Fibroblast of lung (primary cell): ENCODE measurements around the gene MTNR1B. TPM values are rescaled to one million over a fixed set of nuclear protein-coding genes. Genes with fewer than 3 reads are reported as not detected.

Experiments used
- DNase-seq, 2 donors: peaks; one replicate each; pipeline versions ENCODE4 v3.0.0 to v3.0.0-alpha.2; 2010; ENCODE audit warnings: low read depth in 2 of 2
- H2AFZ ChIP-seq: 2 replicates; pipeline ENCODE4 v1.5.1; 2012; ENCODE audit warnings: low read length, control low read depth, inconsistent platforms
- H3K27ac ChIP-seq: 2 replicates; pipeline ENCODE4 v1.5.1; 2011; ENCODE audit warnings: low read length, control low read depth; ENCODE audit not compliant: insufficient read depth
- H3K27me3 ChIP-seq: 2 replicates; pipeline ENCODE4 v1.5.1; 2011; ENCODE audit warnings: mild to moderate bottlenecking, low read length; ENCODE audit not compliant: control insufficient read depth, insufficient read depth
- H3K36me3 ChIP-seq: 2 replicates; pipeline ENCODE4 v1.5.1; 2011; ENCODE audit warnings: low read length; ENCODE audit not compliant: control insufficient read depth, insufficient read depth
- H3K4me1 ChIP-seq: 2 replicates; pipeline ENCODE4 v1.5.1; 2011; ENCODE audit warnings: low read length; ENCODE audit not compliant: control insufficient read depth, insufficient read depth; ENCODE audit errors: extremely low read depth
- H3K4me2 ChIP-seq: 2 replicates; pipeline ENCODE4 v1.5.1; 2011; ENCODE audit warnings: low read length, control low read depth; ENCODE audit not compliant: insufficient read depth; ENCODE audit errors: extremely low read depth
- H3K4me3 ChIP-seq, 4 experiments: fragments of 200-600 bp in 1 of 4; sonication (generic) in 1 of 4; replicated peaks in 1 of 4; 2 replicates each; pipeline ENCODE4 v1.5.1; 2011 to 2016; ENCODE audit warnings: low read length in 4 of 4, low read depth in 3 of 4, mild to moderate bottlenecking in 3 of 4, control low read depth in 2 of 4, inconsistent platforms in 1 of 4, mixed read lengths in 1 of 4; ENCODE audit not compliant: insufficient read depth in 1 of 4; ENCODE audit errors: control extremely low read depth in 1 of 4
- H3K79me2 ChIP-seq: 2 replicates; pipeline ENCODE4 v1.5.1; 2012; ENCODE audit warnings: mild to moderate bottlenecking, low read length, inconsistent platforms; ENCODE audit not compliant: control insufficient read depth, insufficient read depth
- H3K9ac ChIP-seq: 2 replicates; pipeline ENCODE4 v1.5.1; 2011; ENCODE audit warnings: mild to moderate bottlenecking, low read length, control low read depth; ENCODE audit not compliant: insufficient read depth
- H3K9me3 ChIP-seq: 2 replicates; pipeline ENCODE4 v1.5.1; 2012; ENCODE audit warnings: low read depth, low read length; ENCODE audit not compliant: control insufficient read depth, insufficient read depth
- H4K20me1 ChIP-seq: 2 replicates; pipeline ENCODE4 v1.5.1; 2011; ENCODE audit warnings: low read length; ENCODE audit not compliant: control insufficient read depth, insufficient read depth; ENCODE audit errors: extremely low read depth
- CTCF ChIP-seq, 2 donors: IDR thresholded peaks in 1 of 2; conservative IDR thresholded peaks in 1 of 2; 1 replicate in 1 of 2; 2 replicates in 1 of 2; pipeline ENCODE4 v1.5.1; 2011 to 2012; ENCODE audit warnings: low read length in 2 of 2, control low read depth in 1 of 2, inconsistent platforms in 1 of 2, low read depth in 1 of 2, mild to moderate bottlenecking in 1 of 2
- EZH2 ChIP-seq: IDR thresholded peaks from 2 replicates; pipeline ENCODE4 v1.5.1; 2012; ENCODE audit warnings: low read length, control low read depth, mild to moderate bottlenecking; ENCODE audit errors: missing control alignments
- polyA plus RNA-seq, 2 donors: library from polyadenylated mRNA; depleted of rRNA in 1 of 2; stranded (reverse) in 1 of 2; unstranded in 1 of 2; fragments of >200 nt; gene quantifications; 2 replicates each; pipeline ENCODE4 v1.2.1, GENCODE V29; 2011 to 2012; ENCODE audit warnings: missing spikeins in 1 of 2
- total RNA-seq: library from RNA; depleted of rRNA; stranded (reverse); fragments of >200 nt; gene quantifications from 2 replicates; pipeline ENCODE4 v1.2.1, GENCODE V29; 2014

MTNR1B gene
- total and polyA plus RNA-seq, 2 donors (not counting 1 experiment from before 2014, with no cell fraction given), result not detected

DNA sequence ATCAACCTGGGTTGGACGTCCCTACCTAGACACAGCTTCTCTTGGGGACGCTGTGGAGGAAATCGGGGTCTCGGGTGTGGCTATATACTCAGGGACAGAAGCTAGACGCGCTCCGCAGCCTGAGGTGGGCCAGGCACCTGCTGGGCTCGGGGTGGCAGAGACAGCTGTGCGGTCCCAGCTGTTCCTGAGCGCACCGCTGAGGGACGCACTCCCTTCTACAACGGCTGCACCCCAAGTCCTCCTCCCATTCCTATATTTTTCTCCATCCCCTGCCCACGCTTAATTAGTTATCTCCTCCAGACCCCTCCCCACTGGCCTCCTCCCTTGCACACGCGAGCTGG lies 188 bp upstream of the MTNR1B start:
- Histone ChIP-seq H3K79me2 (no peaks in the 10 kb centered on the region), H3K4me1 (no peaks in the 10 kb centered on the region), H3K4me3 (peak overlapping the region in 2 of 4 experiments; percentile 20 to 34), H3K27me3 (no peaks in the 10 kb centered on the region), H3K36me3 (no peaks in the 10 kb centered on the region), H3K9me3 (no peaks in the 10 kb centered on the region), H3K4me2 (peak overlapping the region; percentile 36), H4K20me1 (no peaks in the 10 kb centered on the region), H3K27ac (no peak overlapping the region), H3K9ac (no peak overlapping the region), H2AFZ (no peak overlapping the region)
- TF ChIP-seq CTCF (conservative IDR thresholded peaks at IDR 0.05 in 1 of 2, IDR thresholded peaks at IDR 0.05 in 1 of 2; ENCODE audit: low read depth in 1 of 2, low read length in 2 of 2), result peak in 1 of 2 donors; percentile 7
- peak; percentile 45 for TF ChIP-seq EZH2
- DNase-seq, result no peak

DNA sequence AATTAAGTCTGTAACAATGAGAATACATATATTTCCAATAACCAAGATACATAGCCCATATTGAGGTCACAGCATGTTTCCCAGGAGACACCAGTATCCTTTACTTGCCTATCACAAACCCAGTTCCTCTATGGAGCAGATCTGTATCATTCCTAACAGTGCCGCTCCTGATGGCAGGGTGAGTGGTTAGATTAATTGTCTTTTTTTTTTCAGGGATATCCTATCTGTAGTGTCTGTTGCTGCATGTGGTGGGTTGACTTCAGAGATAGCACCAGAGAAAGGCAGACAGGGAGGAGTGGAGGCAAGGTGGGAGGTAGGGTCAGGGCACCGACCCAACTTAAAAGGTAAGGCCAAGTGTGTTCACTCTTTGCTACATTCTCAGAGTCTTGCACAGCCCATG lies 2.8 kb downstream of the MTNR1B start:
- H3K4me3 ChIP-seq, result no peak overlapping the region
- no peak overlapping the region for H2AFZ ChIP-seq
- no peaks in the 10 kb centered on the region for H3K4me1 ChIP-seq
- H3K9me3 ChIP-seq, result no peaks in the 10 kb centered on the region
- no peaks in the 10 kb centered on the region for H3K27me3 ChIP-seq
- H3K79me2 ChIP-seq, result no peaks in the 10 kb centered on the region
- H3K36me3 ChIP-seq, result no peaks in the 10 kb centered on the region
- H4K20me1 ChIP-seq, result no peaks in the 10 kb centered on the region
- TF ChIP-seq EZH2 (no peak), CTCF (conservative IDR thresholded peaks at IDR 0.05 in 1 of 2, IDR thresholded peaks at IDR 0.05 in 1 of 2; ENCODE audit: low read depth in 1 of 2, low read length in 2 of 2) (no peak)
- DNase-seq, result no peak
- no peak overlapping the region for H3K27ac ChIP-seq
- no peak overlapping the region for H3K9ac ChIP-seq
- no peak overlapping the region for H3K4me2 ChIP-seq

- H3K4me1 ChIP-seq, result peaks cover 2% of the 10 kb centered on the region
- no peaks in the 10 kb centered on the region for H3K79me2 ChIP-seq
- no peak overlapping the region for H3K4me2 ChIP-seq
- H3K27me3 ChIP-seq, result no peaks in the 10 kb centered on the region
- no peak for DNase-seq
- TF ChIP-seq EZH2 (no peak), CTCF (conservative IDR thresholded peaks at IDR 0.05 in 1 of 2, IDR thresholded peaks at IDR 0.05 in 1 of 2; ENCODE audit: low read depth in 1 of 2, low read length in 2 of 2) (no peak)
- no peaks in the 10 kb centered on the region for H4K20me1 ChIP-seq
- H3K27ac ChIP-seq, result no peak overlapping the region
- no peak overlapping the region for H3K9ac ChIP-seq
- no peak overlapping the region for H2AFZ ChIP-seq
- no peaks in the 10 kb centered on the region for H3K36me3 ChIP-seq
- H3K9me3 ChIP-seq, result no peaks in the 10 kb centered on the region
- no peak overlapping the region for H3K4me3 ChIP-seq
These were observed 5.8 kb downstream of the MTNR1B start for GRCh38 chr11:92975285-92975684.
